ENCODE results near the gene DGCR8.

Gene DGCR8

GRCh38 chr22:20129747-20130014, 49.6 kb downstream of the DGCR8 start:
- no peak for ATAC-seq
- TF ChIP-seq ARNTL (CRISPR knock-in tag; IDR thresholded peaks at IDR 0.05; ENCODE audit: borderline replicate concordance, low read depth) (no peak), CSDC2 (CRISPR knock-in tag; IDR thresholded peaks at IDR 0.05) (no peak), TOX (CRISPR knock-in tag; IDR thresholded peaks at IDR 0.05; ENCODE audit: borderline replicate concordance) (no peak), RARB (CRISPR knock-in tag; IDR thresholded peaks at IDR 0.05) (no peak), ZFP30 (CRISPR knock-in tag; IDR thresholded peaks at IDR 0.05) (no peak), SNAI2 (CRISPR knock-in tag; IDR thresholded peaks at IDR 0.05) (no peak), ISL1 (CRISPR knock-in tag; IDR thresholded peaks at IDR 0.05) (no peak), ZNF8 (CRISPR knock-in tag; IDR thresholded peaks at IDR 0.05) (no peak), OSR1 (CRISPR knock-in tag; IDR thresholded peaks at IDR 0.05) (no peak), PATZ1 (CRISPR knock-in tag; IDR thresholded peaks at IDR 0.05; ENCODE audit: borderline replicate concordance) (no peak), PPARA (CRISPR knock-in tag; IDR thresholded peaks at IDR 0.05; ENCODE audit: borderline replicate concordance) (no peak), ESRRG (CRISPR knock-in tag; IDR thresholded peaks at IDR 0.05) (no peak), ZNF70 (CRISPR knock-in tag; IDR thresholded peaks at IDR 0.05) (no peak)

GRCh38 chr22:20130319-20130718, 50.3 kb downstream of the DGCR8 start:
- TF ChIP-seq PPARA (CRISPR knock-in tag; IDR thresholded peaks at IDR 0.05; ENCODE audit: borderline replicate concordance) = no peak
- no peak for TF ChIP-seq CSRNP3 (CRISPR knock-in tag; IDR thresholded peaks at IDR 0.05)
- TF ChIP-seq GLIS3 (CRISPR knock-in tag; IDR thresholded peaks at IDR 0.05) = no peak
- no peak for TF ChIP-seq RARB (CRISPR knock-in tag; IDR thresholded peaks at IDR 0.05)
- TF ChIP-seq ZFP3 (CRISPR knock-in tag; IDR thresholded peaks at IDR 0.05) = no peak
- peak; percentile 4 for ATAC-seq

GRCh38 chr22:20130731-20131596, 50.9 kb downstream of the DGCR8 start:
- TF ChIP-seq ARNTL (CRISPR knock-in tag; IDR thresholded peaks at IDR 0.05; ENCODE audit: borderline replicate concordance, low read depth) (no peak), PATZ1 (CRISPR knock-in tag; IDR thresholded peaks at IDR 0.05; ENCODE audit: borderline replicate concordance) (0 out of 2 replicates have a peak, but pooled peaks have one; percentile 32), ZNF565 (CRISPR knock-in tag; conservative IDR thresholded peaks at IDR 0.05; ENCODE audit: low read depth) (no peak)
- ATAC-seq = peak; percentile 87

GRCh38 chr22:20131597-20131858, 51.5 kb downstream of the DGCR8 start, which contains the start of gene ZDHHC8:
ZDHHC8 (plus strand) TSS chr22:20131804; CDS start chr22:20131948, 144 bp downstream.
- no peak; the same call in 2 of the 3 replicates for ATAC-seq
- no peak for TF ChIP-seq TOX (CRISPR knock-in tag; IDR thresholded peaks at IDR 0.05; ENCODE audit: borderline replicate concordance)
- TF ChIP-seq SNAI2 (CRISPR knock-in tag; IDR thresholded peaks at IDR 0.05) = no peak
- TF ChIP-seq RARB (CRISPR knock-in tag; IDR thresholded peaks at IDR 0.05) = no peak
- TF ChIP-seq POU6F1 (CRISPR knock-in tag; IDR thresholded peaks at IDR 0.05; ENCODE audit: borderline replicate concordance, low read depth) = no peak
- no peak for TF ChIP-seq ZFP30 (CRISPR knock-in tag; IDR thresholded peaks at IDR 0.05)
- TF ChIP-seq ZNF565 (CRISPR knock-in tag; conservative IDR thresholded peaks at IDR 0.05; ENCODE audit: low read depth) = no peak
- no peak for TF ChIP-seq CSRNP3 (CRISPR knock-in tag; IDR thresholded peaks at IDR 0.05)
- TF ChIP-seq ZC3H10 (CRISPR knock-in tag; IDR thresholded peaks at IDR 0.05) = no peak
- no peak for TF ChIP-seq CREB5 (CRISPR knock-in tag; IDR thresholded peaks at IDR 0.05; ENCODE audit: low read depth)
- TF ChIP-seq PATZ1 (CRISPR knock-in tag; IDR thresholded peaks at IDR 0.05; ENCODE audit: borderline replicate concordance) = no peak
- TF ChIP-seq ZNF8 (CRISPR knock-in tag; IDR thresholded peaks at IDR 0.05) = no peak
- no peak for TF ChIP-seq TCF4 (CRISPR knock-in tag; IDR thresholded peaks at IDR 0.05; ENCODE audit: borderline replicate concordance)
- no peak for TF ChIP-seq ISL1 (CRISPR knock-in tag; IDR thresholded peaks at IDR 0.05)
- no peak for TF ChIP-seq ZNF70 (CRISPR knock-in tag; IDR thresholded peaks at IDR 0.05)
- no peak for TF ChIP-seq PPARA (CRISPR knock-in tag; IDR thresholded peaks at IDR 0.05; ENCODE audit: borderline replicate concordance)
- no peak for TF ChIP-seq OSR1 (CRISPR knock-in tag; IDR thresholded peaks at IDR 0.05)
- no peak for TF ChIP-seq BACH2 (CRISPR knock-in tag; IDR thresholded peaks at IDR 0.05; ENCODE audit: borderline replicate concordance)

Data from SK-N-SH treated with all-trans-retinoic acid at 6 μM for 48 hours (cell line).